ENCODE measurements around the gene USH2A.

The USH2A gene

GRCh38 chr1:216124192-216124781 is 299.0 kb downstream of the USH2A start:
- DNase-seq (ENCODE audit: low read depth) = no peak
- no peak overlapping the region for H3K4me3 ChIP-seq (ENCODE audit: control insufficient read depth, low read depth, low read length)
- no peak for TF ChIP-seq CTCF (IDR thresholded peaks at IDR 0.05; ENCODE audit: control insufficient read depth, insufficient read depth, low read depth, low read length, missing control alignments)

GRCh38 chr1:216123446-216124191 is 299.6 kb downstream of the USH2A start:
- DNase-seq (ENCODE audit: low read depth) = no peak
- no peak for TF ChIP-seq CTCF (IDR thresholded peaks at IDR 0.05; ENCODE audit: control insufficient read depth, insufficient read depth, low read depth, low read length, missing control alignments)
- H3K4me3 ChIP-seq (ENCODE audit: control insufficient read depth, low read depth, low read length) = no peak overlapping the region

- peak; percentile 44 for TF ChIP-seq CTCF (IDR thresholded peaks at IDR 0.05; ENCODE audit: control insufficient read depth, insufficient read depth, low read depth, low read length, missing control alignments)
- DNase-seq (ENCODE audit: low read depth) = no peak
- H3K4me3 ChIP-seq (ENCODE audit: control insufficient read depth, low read depth, low read length) = no peak overlapping the region
Observed at GRCh38 chr1:216119600-216119999, 303.6 kb downstream of the USH2A start.

- no peak for TF ChIP-seq CTCF (IDR thresholded peaks at IDR 0.05; ENCODE audit: control insufficient read depth, insufficient read depth, low read depth, low read length, missing control alignments)
- no peak overlapping the region for H3K4me3 ChIP-seq (ENCODE audit: control insufficient read depth, low read depth, low read length)
- DNase-seq (ENCODE audit: low read depth) = no peak
Observed at GRCh38 chr1:216114180-216114579, 309.1 kb downstream of the USH2A start.

- H3K4me3 ChIP-seq (ENCODE audit: control insufficient read depth, low read depth, low read length) = no peak overlapping the region
- no peak for DNase-seq (ENCODE audit: low read depth)
Observed at GRCh38 chr1:216113181-216113580, 310.1 kb downstream of the USH2A start.

GRCh38 chr1:216111842-216112241 is 311.4 kb downstream of the USH2A start:
- DNase-seq (ENCODE audit: low read depth) = no peak
- no peak for TF ChIP-seq CTCF (IDR thresholded peaks at IDR 0.05; ENCODE audit: control insufficient read depth, insufficient read depth, low read depth, low read length, missing control alignments)
- H3K4me3 ChIP-seq (ENCODE audit: control insufficient read depth, low read depth, low read length) = no peak overlapping the region

More at GRCh38 chr1:216113181-216113580, 310.1 kb downstream of the USH2A start:
- TF ChIP-seq CTCF (IDR thresholded peaks at IDR 0.05; ENCODE audit: control insufficient read depth, insufficient read depth, low read depth, low read length, missing control alignments) = no peak

Measured in AG09309 (cell line).